ENCODE data around the gene NCOA3.
"Not testable (repeated sequence)": the region's sequence is repeated elsewhere in the genome, so short reads cannot be mapped to it uniquely, and the experiment has no call there.

Gene NCOA3

DNA sequence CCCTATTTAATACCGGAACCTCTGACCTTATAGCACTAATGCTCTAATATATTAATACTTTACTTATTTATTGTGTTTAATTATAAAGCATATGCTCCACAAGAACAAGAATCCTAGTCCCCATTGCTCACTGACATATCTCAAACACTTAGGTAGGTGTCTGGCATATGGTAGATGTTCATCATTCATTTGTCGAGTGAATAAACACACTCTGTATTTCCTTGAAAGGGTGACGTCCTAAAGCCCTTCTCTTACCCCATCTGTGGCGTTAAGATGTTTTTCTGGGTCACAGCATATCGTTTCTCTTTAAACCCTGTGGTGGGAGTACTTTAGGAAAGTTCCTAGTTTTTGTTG is 45.3 kb downstream of the NCOA3 start:
- TF ChIP-seq ZNF274 (IDR thresholded peaks at IDR 0.05; ENCODE audit: low read depth, low read length), result no peak

DNA sequence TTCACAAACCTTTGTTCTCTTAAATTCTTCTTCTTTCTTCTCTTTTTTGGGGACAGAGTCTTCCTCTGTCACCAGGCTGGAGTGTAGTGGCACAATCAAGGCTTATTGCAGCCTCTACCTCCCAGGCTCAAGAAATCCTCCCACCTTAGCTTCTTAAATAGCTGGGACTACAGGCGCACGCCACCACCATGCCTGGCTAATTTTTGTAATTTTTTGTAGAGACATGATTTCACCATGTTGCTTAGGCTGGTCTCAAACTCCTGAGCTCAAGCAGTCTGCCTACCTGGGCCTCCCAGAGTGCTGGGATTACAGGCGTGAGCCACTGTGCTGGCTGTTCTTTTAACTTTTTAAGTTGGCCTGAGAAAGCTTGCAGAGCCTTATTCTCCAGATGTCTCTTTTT is 48.0 kb downstream of the NCOA3 start:
- no peak for TF ChIP-seq ZNF274 (IDR thresholded peaks at IDR 0.05; ENCODE audit: low read depth, low read length)
- H3K4me3 ChIP-seq (ENCODE audit: low read length), result no peak overlapping the region

More for the DNA sequence above, 45.3 kb downstream of the NCOA3 start:
- H3K4me3 ChIP-seq (ENCODE audit: low read length), result no peak overlapping the region

DNA sequence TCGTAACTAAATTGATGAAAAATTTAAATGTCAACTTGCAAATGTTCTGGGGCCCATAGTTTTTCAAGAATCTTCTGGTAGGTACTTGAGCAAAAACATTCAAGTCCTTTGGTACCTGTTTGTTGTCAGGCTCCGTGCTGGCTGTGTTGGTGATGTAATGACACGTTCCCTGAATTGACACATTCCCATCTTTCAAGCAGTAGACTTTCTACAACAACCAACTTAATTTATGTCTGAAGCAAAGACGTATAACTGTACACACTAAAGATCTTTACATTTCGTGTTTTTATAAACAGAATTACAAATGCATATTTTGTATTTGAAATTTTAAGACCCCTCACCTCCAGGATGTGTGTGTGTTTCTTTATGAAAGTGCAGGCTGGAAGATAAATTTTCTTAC is 49.5 kb downstream of the NCOA3 start:
- no peak for TF ChIP-seq ZNF274 (IDR thresholded peaks at IDR 0.05; ENCODE audit: low read depth, low read length)
- H3K4me3 ChIP-seq (ENCODE audit: low read length), result no peak overlapping the region

DNA sequence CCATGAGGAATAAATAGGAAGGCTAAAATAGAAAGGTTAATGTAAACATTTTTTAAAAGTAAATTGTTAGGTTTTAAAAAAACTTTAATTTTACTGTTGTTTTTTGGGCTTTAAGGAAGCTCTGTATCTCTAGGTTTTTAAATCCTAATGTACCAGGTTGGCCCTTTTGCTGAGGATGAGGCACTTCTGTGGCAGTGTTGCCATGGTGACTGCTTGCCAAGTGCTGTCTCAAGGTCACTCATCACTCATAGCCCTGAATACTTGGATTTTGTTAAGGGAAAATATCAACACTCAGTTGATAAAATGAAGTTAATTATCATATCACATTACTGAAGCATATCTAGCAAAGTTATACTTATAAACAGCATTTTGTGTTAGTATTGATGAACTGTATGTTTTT is 50.2 kb downstream of the NCOA3 start:
- no peak overlapping the region for H3K4me3 ChIP-seq (ENCODE audit: low read length)
- no peak for TF ChIP-seq ZNF274 (IDR thresholded peaks at IDR 0.05; ENCODE audit: low read depth, low read length)

DNA sequence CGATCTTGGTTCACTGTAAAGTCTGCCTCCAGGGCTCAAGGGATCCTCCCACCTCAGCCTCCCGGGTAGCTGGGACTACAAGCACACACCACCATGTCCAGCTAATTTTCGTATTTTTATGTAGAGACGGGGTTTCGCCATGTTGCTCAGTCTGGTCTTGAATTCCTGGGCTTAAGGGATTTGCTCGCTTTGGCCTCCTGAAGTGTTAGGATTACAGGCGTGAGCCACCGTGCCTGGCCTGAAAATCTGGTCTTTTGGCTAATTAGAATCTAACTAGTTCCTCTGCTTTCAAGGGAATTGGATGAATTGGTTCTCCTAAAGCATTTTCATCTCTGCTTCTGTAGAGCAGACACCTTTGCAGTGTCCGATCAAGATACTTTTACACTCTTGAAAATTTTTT is 51.3 kb downstream of the NCOA3 start:
- H3K4me3 ChIP-seq (ENCODE audit: low read length), result no peak overlapping the region
- no peak for TF ChIP-seq ZNF274 (IDR thresholded peaks at IDR 0.05; ENCODE audit: low read depth, low read length)

DNA sequence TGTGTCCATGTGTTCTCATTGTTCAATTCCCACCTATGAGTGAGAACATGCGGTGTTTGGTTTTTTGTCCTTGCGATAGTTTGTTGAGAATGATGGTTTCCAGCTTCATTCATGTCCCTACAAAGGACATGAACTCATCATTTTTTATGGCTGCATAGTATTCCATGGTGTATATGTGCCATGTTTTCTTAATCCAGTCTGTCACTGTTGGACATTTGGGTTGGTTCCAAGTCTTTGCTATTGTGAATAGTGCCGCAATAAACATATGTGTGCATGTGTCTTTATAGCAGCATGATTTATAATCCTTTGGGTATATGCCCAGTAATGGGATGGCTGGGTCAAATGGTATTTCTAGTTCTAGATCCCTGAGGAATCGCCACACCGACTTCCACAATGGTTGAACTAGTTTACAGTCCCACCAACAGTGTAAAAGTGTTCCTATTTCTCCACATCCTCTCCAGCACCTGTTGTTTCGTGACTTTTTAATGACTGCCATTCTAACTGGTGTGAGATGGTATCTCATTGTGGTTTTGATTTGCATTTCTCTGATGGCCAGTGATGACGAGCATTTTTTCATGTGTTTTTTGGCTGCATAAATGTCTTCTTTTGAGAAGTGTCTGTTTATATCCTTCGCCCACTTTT is 52.0 kb downstream of the NCOA3 start:
- not testable (repeated sequence) for H3K4me3 ChIP-seq (ENCODE audit: low read length)

GRCh38 chr20:47554283-47554682 is 52.6 kb downstream of the NCOA3 start:
- H3K4me3 ChIP-seq (ENCODE audit: low read length), result not testable (repeated sequence)

DNA sequence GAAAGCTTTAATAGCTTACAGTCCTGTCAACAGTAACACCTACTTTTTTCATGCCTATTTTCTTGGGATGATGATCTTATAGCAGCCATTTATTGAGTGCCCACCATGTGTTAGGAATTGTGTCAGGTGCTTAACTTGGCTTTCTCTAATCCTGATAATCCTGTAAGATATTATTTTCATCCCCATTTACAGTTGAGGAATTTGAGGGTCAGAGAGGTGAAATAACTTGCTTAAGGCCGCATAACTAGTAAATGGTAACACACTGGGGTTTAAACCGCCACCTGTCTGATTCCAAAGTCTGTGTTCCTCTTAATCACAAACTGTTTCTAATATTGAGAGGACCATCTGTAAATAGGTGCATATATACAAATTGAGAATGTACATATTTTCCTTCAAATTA is 55.5 kb downstream of the NCOA3 start:
- no peak overlapping the region for H3K4me3 ChIP-seq (ENCODE audit: low read length)
- no peak for TF ChIP-seq ZNF274 (IDR thresholded peaks at IDR 0.05; ENCODE audit: low read depth, low read length)

DNA sequence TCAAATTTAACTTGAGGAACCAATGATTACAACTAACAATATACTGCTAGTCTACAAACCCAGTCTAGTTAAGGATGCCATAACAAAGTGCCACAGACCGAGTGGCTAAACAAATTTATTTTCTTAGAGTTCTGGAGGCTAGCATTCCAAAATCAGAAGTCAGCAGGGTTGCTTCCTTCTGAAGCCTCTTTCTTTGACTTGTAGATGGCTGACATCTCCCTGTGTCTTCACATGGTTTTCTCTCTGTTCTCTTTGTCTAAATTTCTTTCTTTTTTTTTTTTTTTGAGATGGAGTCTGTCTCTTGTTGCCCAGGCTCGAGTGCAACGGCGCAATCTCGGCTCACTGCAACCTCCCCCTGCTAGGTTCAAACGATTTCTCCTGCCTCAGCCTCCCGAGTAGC is 56.1 kb downstream of the NCOA3 start:
- no peak overlapping the region for H3K4me3 ChIP-seq (ENCODE audit: low read length)
- no peak for TF ChIP-seq ZNF274 (IDR thresholded peaks at IDR 0.05; ENCODE audit: low read depth, low read length)

DNA sequence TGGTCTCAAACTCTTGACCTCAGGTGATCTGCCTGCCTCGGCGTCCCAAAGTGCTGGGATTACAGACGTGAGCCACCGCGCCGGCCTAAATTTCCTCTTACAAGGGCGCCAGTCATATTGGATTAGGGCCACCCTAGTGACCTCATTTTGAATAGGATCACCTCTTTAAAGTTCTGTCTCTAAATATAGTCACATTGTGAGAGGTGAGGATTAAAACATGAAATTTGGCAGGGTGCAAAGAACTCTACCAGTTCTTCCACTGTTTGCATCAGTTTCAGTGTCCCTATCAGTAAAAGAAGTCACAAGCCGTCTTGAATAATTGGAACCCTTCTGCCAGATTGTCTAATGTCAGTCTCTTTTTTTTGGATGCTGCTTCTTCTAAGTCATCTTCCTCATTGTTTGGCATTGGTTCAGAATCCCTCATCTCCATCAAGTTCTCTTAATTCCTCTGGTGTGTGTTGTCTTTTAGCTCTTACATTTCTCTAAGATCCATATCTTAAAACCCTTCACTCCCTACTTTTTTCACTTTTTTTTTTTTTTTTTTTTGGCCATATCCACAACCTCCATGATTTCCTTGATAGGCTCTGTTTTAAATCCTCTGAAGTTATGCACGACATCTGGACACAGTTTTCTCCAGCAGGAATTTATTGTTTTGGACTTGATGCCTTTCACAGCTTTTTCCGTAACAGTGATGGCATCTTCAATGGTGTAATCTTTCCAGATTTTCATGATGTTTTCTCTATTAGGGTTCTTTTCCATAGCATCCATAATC is 56.8 kb downstream of the NCOA3 start:
- no peak overlapping the region for H3K4me3 ChIP-seq (ENCODE audit: low read length)
- TF ChIP-seq ZNF274 (IDR thresholded peaks at IDR 0.05; ENCODE audit: low read depth, low read length), result no peak

- no peak for TF ChIP-seq ZNF274 (IDR thresholded peaks at IDR 0.05; ENCODE audit: low read depth, low read length)
- H3K4me3 ChIP-seq (ENCODE audit: low read length), result no peak overlapping the region
These were observed 57.5 kb downstream of the NCOA3 start for GRCh38 chr20:47559141-47559540.

DNA sequence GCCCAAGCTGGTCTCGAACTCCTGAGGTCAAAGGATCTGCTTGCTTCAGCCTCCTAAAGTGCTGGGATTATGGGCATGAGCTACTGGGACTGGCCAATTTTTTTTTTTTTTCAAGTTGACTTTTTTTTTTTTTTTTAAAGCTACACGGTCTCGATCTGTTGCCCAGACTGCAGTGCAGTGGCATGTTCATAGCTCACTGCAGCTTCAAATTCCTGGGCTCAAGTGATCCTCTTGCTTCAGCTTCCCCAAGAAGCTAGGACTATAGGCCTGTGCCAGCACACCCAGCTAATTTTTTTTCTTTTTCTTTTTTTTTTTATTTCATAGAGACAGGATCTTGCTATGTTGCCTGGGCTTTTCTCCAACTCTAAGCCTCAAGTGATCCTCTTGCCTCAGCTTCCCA is 59.5 kb downstream of the NCOA3 start:
- no peak for TF ChIP-seq ZNF274 (IDR thresholded peaks at IDR 0.05; ENCODE audit: low read depth, low read length)
- no peak overlapping the region for H3K4me3 ChIP-seq (ENCODE audit: low read length)

GRCh38 chr20:47561603-47562583 is 60.2 kb downstream of the NCOA3 start:
- TF ChIP-seq ZNF274 (IDR thresholded peaks at IDR 0.05; ENCODE audit: low read depth, low read length), result no peak
- no peak overlapping the region for H3K4me3 ChIP-seq (ENCODE audit: low read length)

DNA sequence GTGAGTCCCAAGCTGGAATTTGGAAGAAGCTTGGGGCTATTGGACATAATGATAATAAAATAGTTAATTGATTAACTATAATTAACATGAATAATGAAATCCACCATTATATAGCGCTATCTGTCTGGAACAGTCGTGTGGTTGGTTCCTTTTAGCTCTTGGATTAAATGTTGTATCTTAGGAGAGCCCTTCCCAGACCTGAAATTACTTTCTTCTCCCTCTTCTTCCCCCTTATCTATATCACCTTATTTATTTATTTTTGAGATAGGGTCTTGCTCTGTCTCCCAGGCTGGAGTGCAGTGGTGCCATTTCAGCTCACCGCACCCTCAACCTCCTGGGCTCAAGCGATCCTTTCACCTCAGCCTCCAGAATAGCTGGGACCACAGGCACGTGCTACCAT is 64.6 kb downstream of the NCOA3 start:
- no peak overlapping the region for H3K4me3 ChIP-seq (ENCODE audit: low read length)
- no peak for TF ChIP-seq ZNF274 (IDR thresholded peaks at IDR 0.05; ENCODE audit: low read depth, low read length)

GRCh38 chr20:47568019-47568418 is 66.3 kb downstream of the NCOA3 start:
- no peak overlapping the region for H3K4me3 ChIP-seq (ENCODE audit: low read length)

More at GRCh38 chr20:47568019-47568418, 66.3 kb downstream of the NCOA3 start:
- no peak for TF ChIP-seq ZNF274 (IDR thresholded peaks at IDR 0.05; ENCODE audit: low read depth, low read length)

Measured in GM08714 (cell line).